Chondrocyte (in vitro differentiated cells): ENCODE measurements around the gene WDR91. TPM values are rescaled to one million over a fixed set of nuclear protein-coding genes. Genes with fewer than 3 reads are reported as not detected.

Experiments
- DNase-seq: peaks from one replicate; pipeline ENCODE4 v3.0.0; 2021; ENCODE audit warnings: mixed read lengths, low spot score
- H3K27ac Mint-ChIP-seq: one replicate; pipeline ENCODE4 v1.8.0; 2021; ENCODE audit warnings: mild to moderate bottlenecking, moderate library complexity, mixed read lengths; ENCODE audit not compliant: unreplicated experiment
- H3K27me3 Mint-ChIP-seq: 2 replicates; pipeline ENCODE4 v1.8.0; 2021; ENCODE audit warnings: low read depth, mixed read lengths
- H3K36me3 Mint-ChIP-seq: 2 replicates; pipeline ENCODE4 v1.8.0; 2021; ENCODE audit warnings: low read depth, mixed read lengths
- H3K4me1 Mint-ChIP-seq: 2 replicates; pipeline ENCODE4 v1.8.0; 2021; ENCODE audit warnings: low read depth, mild to moderate bottlenecking, mixed read lengths
- H3K4me3 Mint-ChIP-seq: one replicate; pipeline ENCODE4 v1.8.0; 2021; ENCODE audit warnings: mild to moderate bottlenecking, moderate library complexity, mixed read lengths; ENCODE audit not compliant: unreplicated experiment
- H3K9me3 Mint-ChIP-seq: 2 replicates; pipeline ENCODE4 v1.8.0; 2021; ENCODE audit warnings: low read depth, mixed read lengths
- CTCF ChIP-seq: fragments of 200-600 bp; sonication (generic); IDR thresholded peaks from 2 replicates; pipeline ENCODE4 v1.5.0; 2021; ENCODE audit warnings: antibody characterized with exemption, mild to moderate bottlenecking, moderate library complexity
- total RNA-seq: library from RNA; stranded (reverse); gene quantifications from 3 replicates; pipeline ENCODE4 v1.2.1, GENCODE V29; 2021

Gene WDR91
- total RNA-seq, 1 donor from 2014 or later, result 10.6 TPM

GRCh38 chr7:135151132-135151531, 60.2 kb downstream of the WDR91 start:
- H3K4me3 Mint-ChIP-seq, result no peak overlapping the region
- H3K27ac Mint-ChIP-seq, result no peak overlapping the region
- H3K4me1 Mint-ChIP-seq, result peaks cover 5% of the 10 kb centered on the region
- no peaks in the 10 kb centered on the region for H3K27me3 Mint-ChIP-seq
- peaks cover 15% of the 10 kb centered on the region for H3K36me3 Mint-ChIP-seq
- peaks cover 30% of the 10 kb centered on the region for H3K9me3 Mint-ChIP-seq
- TF ChIP-seq CTCF, result no peak
- no peak for DNase-seq

GRCh38 chr7:135150072-135150782, 61.1 kb downstream of the WDR91 start:
- no peak overlapping the region for H3K4me3 Mint-ChIP-seq
- H3K27me3 Mint-ChIP-seq, result no peaks in the 10 kb centered on the region
- peaks cover 10% of the 10 kb centered on the region for H3K36me3 Mint-ChIP-seq
- peaks cover 5% of the 10 kb centered on the region for H3K4me1 Mint-ChIP-seq
- TF ChIP-seq CTCF, result no peak
- no peak overlapping the region for H3K27ac Mint-ChIP-seq
- H3K9me3 Mint-ChIP-seq, result peaks cover 22% of the 10 kb centered on the region
- DNase-seq, result no peak

- H3K36me3 Mint-ChIP-seq, result peaks cover 2% of the 10 kb centered on the region
- H3K4me3 Mint-ChIP-seq, result no peak within 1 kb of the TSS
- H3K4me1 Mint-ChIP-seq, result peaks cover 5% of the 10 kb centered on the region
- H3K27ac Mint-ChIP-seq, result peak within 1 kb of the TSS; percentile 28
- H3K9me3 Mint-ChIP-seq, result peaks cover 5% of the 10 kb centered on the region
- H3K27me3 Mint-ChIP-seq, result no peaks in the 10 kb centered on the region
- DNase-seq, result no peak
- TF ChIP-seq CTCF, result no peak
Observed at GRCh38 chr7:135147899-135148721, 63.2 kb downstream of the WDR91 start, which contains the start of gene TMEM140. Gene TMEM140 (plus strand): TSS chr7:135148072. CDS start chr7:135164442, 16,370 bp downstream.

GRCh38 chr7:135147341-135147898, 63.9 kb downstream of the WDR91 start:
- H3K27me3 Mint-ChIP-seq, result no peaks in the 10 kb centered on the region
- H3K4me1 Mint-ChIP-seq, result peaks cover 5% of the 10 kb centered on the region
- no peak for TF ChIP-seq CTCF
- H3K27ac Mint-ChIP-seq, result peak overlapping the region; percentile 28
- no peak for DNase-seq
- H3K36me3 Mint-ChIP-seq, result no peaks in the 10 kb centered on the region
- H3K4me3 Mint-ChIP-seq, result no peak overlapping the region
- no peaks in the 10 kb centered on the region for H3K9me3 Mint-ChIP-seq
